AG04450 (cell line): ENCODE results near the gene RNASE2. TPM values are rescaled to one million over a fixed set of nuclear protein-coding genes. Genes with fewer than 3 reads are reported as not detected.
"Not testable (repeated sequence)": the region's sequence is repeated elsewhere in the genome, so short reads cannot be mapped to it uniquely, and the experiment has no call there.

Experiments used
- CTCF ChIA-PET: fragments of 300-600, 350-600 bp; formaldehyde crosslinking; extraction: SDS; loops from one replicate; lab custom pipeline; 2022; ENCODE audit warnings: antibody characterized with exemption, inconsistent platforms; lab: Charles Lee
- POLR2A ChIA-PET: fragments of 350-600 bp; formaldehyde crosslinking; extraction: SDS; loops from one replicate; lab custom pipeline; 2021; ENCODE audit warnings: antibody characterized with exemption, inconsistent platforms; lab: Yijun Ruan, JAX
- DNase-seq: peaks from one replicate; pipeline ENCODE4 v3.0.0-alpha.2; 2011; ENCODE audit warnings: low read depth, low spot score
- H3K27ac ChIP-seq: one replicate; pipeline ENCODE4 v1.5.1; 2012; ENCODE audit warnings: low read depth, low read length, control low read depth
- H3K27me3 ChIP-seq: one replicate; pipeline ENCODE4 v1.6.0; 2012; ENCODE audit warnings: low read length; ENCODE audit not compliant: control insufficient read depth, insufficient read depth
- H3K4me3 ChIP-seq: 2 replicates; pipeline ENCODE4 v1.5.1; 2011; ENCODE audit warnings: mild to moderate bottlenecking, low read depth, low read length, control low read depth
- H3K9me3 ChIP-seq: 2 replicates; pipeline ENCODE4 v1.5.1; 2012; ENCODE audit warnings: low read length; ENCODE audit not compliant: control insufficient read depth, insufficient read depth
- CTCF ChIP-seq: IDR thresholded peaks from 2 replicates; pipeline ENCODE4 v1.5.1; 2011; ENCODE audit warnings: low read depth, low read length, control low read depth, inconsistent platforms
- polyA minus RNA-seq: library from RNA; depleted of rRNA, polyadenylated mRNA; stranded (reverse); fragments of >200 nt; gene quantifications from 2 replicates; pipeline ENCODE4 v1.2.3, GENCODE V29; 2011; rRNA and poly(A)+ RNA removed
- polyA plus RNA-seq: library from polyadenylated mRNA; depleted of rRNA; stranded (reverse); fragments of >200 nt; gene quantifications from 2 replicates; pipeline ENCODE4 v1.2.3, GENCODE V29; 2011; rRNA removed

Gene RNASE2
- polyA plus RNA-seq (not detected in 2 replicates), polyA minus RNA-seq (not detected in 2 replicates)

- H3K27me3 ChIP-seq, DNase-seq, H3K27ac ChIP-seq, H3K9me3 ChIP-seq, POLR2A ChIA-PET, H3K4me3 ChIP-seq: not testable (repeated sequence)
- CTCF ChIA-PET = interaction anchor here (1.0 to 3.3 kb wide), 2 partner anchors 16 to 98 kb away, joined by 3 to 18 read pairs; no protein-coding TSS in a partner anchor
Observed at GRCh38 chr14:20954736-20955537, at the start of gene RNASE2. Gene RNASE2 (plus strand): TSS chr14:20955487. CDS start chr14:20955772, 285 bp downstream.

GRCh38 chr14:20905676-20906075 lies 49.6 kb upstream of the RNASE2 start:
- ChIA-PET CTCF (no interaction called here), POLR2A (no interaction called here)
- H3K9me3 ChIP-seq = no peaks in the 10 kb centered on the region
- no peak for DNase-seq
- TF ChIP-seq CTCF = no peak
- H3K27me3 ChIP-seq = no peaks in the 10 kb centered on the region
- no peak overlapping the region for H3K4me3 ChIP-seq
- H3K27ac ChIP-seq = no peak overlapping the region

- H3K9me3 ChIP-seq = no peaks in the 10 kb centered on the region
- ChIA-PET CTCF (interaction anchor here (0.7 kb wide), 1 partner anchor 20 kb away, joined by 3 read pairs; no protein-coding TSS in a partner anchor), POLR2A (no interaction called here)
- no peak overlapping the region for H3K27ac ChIP-seq
- H3K27me3 ChIP-seq = no peaks in the 10 kb centered on the region
- no peak for TF ChIP-seq CTCF
- H3K4me3 ChIP-seq = no peak overlapping the region
- DNase-seq = no peak
Observed at GRCh38 chr14:20907214-20907613, 48.1 kb upstream of the RNASE2 start.

GRCh38 chr14:20910822-20911221 lies 44.5 kb upstream of the RNASE2 start:
- DNase-seq, H3K4me3 ChIP-seq, H3K27me3 ChIP-seq, H3K9me3 ChIP-seq, POLR2A ChIA-PET, CTCF ChIA-PET, H3K27ac ChIP-seq: not testable (repeated sequence)

- H3K27ac ChIP-seq, H3K9me3 ChIP-seq, DNase-seq, H3K27me3 ChIP-seq, H3K4me3 ChIP-seq, POLR2A ChIA-PET, CTCF ChIA-PET: not testable (repeated sequence)
Observed at GRCh38 chr14:20919038-20919756, 36.1 kb upstream of the RNASE2 start.

- CTCF ChIA-PET, H3K27me3 ChIP-seq, POLR2A ChIA-PET: not testable (repeated sequence)
Observed at GRCh38 chr14:20923766-20924297, 31.5 kb upstream of the RNASE2 start.

More at GRCh38 chr14:20923766-20924297, 31.5 kb upstream of the RNASE2 start:
- not testable (repeated sequence) for H3K27ac ChIP-seq, H3K9me3 ChIP-seq, H3K4me3 ChIP-seq, DNase-seq
